HL-60 (cell line): ENCODE results near the gene SYT7.

Experiments
- DNase-seq, 2 experiments: peaks; one replicate each; pipeline ENCODE4 v3.0.0-alpha.2; 2010 to 2020; ENCODE audit warnings: low read depth in 1 of 2, low spot score in 1 of 2
- H3K27ac ChIP-seq: fragments of 250-450 bp; sonication (Bioruptor Pico); replicated peaks from 2 replicates; pipeline ENCODE4 v1.5.1; 2020; ENCODE audit warnings: mild to moderate bottlenecking, moderate library complexity
- H3K27me3 ChIP-seq: fragments of 250-450 bp; sonication (Bioruptor Pico); 2 replicates; pipeline ENCODE4 v1.5.1; 2021; ENCODE audit warnings: mild to moderate bottlenecking, moderate library complexity; ENCODE audit not compliant: insufficient read depth, poor library complexity, severe bottlenecking
- H3K4me3 ChIP-seq: replicated peaks from 2 replicates; pipeline ENCODE4 v1.5.1; 2011; ENCODE audit warnings: mild to moderate bottlenecking, control low read depth, low read length; ENCODE audit not compliant: insufficient read depth
- CTCF ChIP-seq: IDR thresholded peaks from one replicate; pipeline ENCODE4 v1.5.1; 2011; ENCODE audit warnings: low read length, control low read depth, inconsistent platforms; ENCODE audit not compliant: insufficient read depth
- GABPA ChIP-seq: IDR thresholded peaks from 2 replicates; pipeline ENCODE4 v1.6.1; 2012; ENCODE audit warnings: low read depth
- POLR2AphosphoS5 ChIP-seq: IDR thresholded peaks from 2 replicates; pipeline ENCODE4 v1.6.1; 2012; ENCODE audit warnings: low read depth
- REST ChIP-seq: IDR thresholded peaks from 2 replicates; pipeline ENCODE4 v1.6.1; 2012; ENCODE audit warnings: low read depth; ENCODE audit not compliant: insufficient replicate concordance
- SPI1 ChIP-seq: IDR thresholded peaks from 2 replicates; pipeline ENCODE4 v1.6.1; 2012; ENCODE audit warnings: low read depth, mild to moderate bottlenecking, borderline replicate concordance

SYT7 gene

GRCh38 chr11:61494381-61494961, 86.4 kb downstream of the SYT7 start:
- no peak for DNase-seq
- peaks cover 2% of the 10 kb centered on the region for H3K27me3 ChIP-seq
- TF ChIP-seq CTCF (no peak), GABPA (no peak), SPI1 (no peak), REST (no peak), POLR2AphosphoS5 (no peak)

GRCh38 chr11:61491736-61492395, 89.0 kb downstream of the SYT7 start:
- H3K4me3 ChIP-seq = no peak overlapping the region
- H3K27ac ChIP-seq = no peak overlapping the region
- TF ChIP-seq GABPA (no peak), REST (no peak), CTCF (no peak), SPI1 (no peak), POLR2AphosphoS5 (no peak)
- DNase-seq = no peak
- peaks cover 2% of the 10 kb centered on the region for H3K27me3 ChIP-seq

More at GRCh38 chr11:61494381-61494961, 86.4 kb downstream of the SYT7 start:
- Histone ChIP-seq H3K4me3 (no peak overlapping the region), H3K27ac (no peak overlapping the region)

DNA sequence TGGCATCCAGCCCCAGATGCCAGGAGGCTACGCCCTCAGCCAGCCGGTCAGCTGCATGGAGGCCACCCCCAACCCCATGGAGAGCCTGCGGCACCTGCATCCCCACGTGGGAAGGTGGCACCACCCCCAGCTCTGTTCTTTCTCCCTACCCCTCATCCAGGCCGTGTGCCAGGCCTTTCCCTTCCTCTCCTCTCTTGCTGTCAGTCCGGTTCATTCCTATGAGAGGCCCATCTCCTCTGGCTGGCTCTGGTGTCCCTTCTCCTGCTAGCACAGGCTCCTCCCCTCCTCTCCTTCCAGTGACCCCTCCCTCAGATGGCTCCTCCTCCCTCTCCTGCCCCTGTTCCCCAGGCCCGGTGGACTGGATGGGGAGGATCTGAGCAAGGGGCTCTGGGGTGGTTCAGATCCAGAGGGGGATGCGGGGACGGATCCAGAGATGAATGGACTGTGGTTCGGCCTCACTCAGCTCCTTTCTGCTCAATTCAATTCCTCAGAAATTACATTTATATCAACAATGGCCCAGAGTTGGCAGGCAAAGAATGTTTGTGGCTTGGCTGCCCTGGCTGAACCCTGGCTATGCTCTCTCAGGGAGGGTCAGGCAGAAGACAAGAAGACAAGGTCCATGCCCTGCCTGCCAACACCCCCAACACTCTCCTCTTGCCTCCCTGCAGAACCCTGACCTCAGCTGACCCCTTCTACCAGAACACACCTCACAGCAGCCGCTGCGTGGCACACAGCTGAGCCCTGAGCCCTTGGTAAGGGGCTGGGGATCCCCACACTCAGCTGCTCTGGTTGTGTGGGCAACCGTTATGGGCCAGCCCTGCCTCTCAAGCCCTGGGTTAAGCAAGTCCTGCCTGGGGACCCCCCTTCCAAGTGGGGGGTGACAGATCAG, 90.8 kb downstream of the SYT7 start:
- H3K27me3 ChIP-seq = peaks cover 2% of the 10 kb centered on the region
- no peak overlapping the region for H3K27ac ChIP-seq
- no peak overlapping the region for H3K4me3 ChIP-seq
- TF ChIP-seq GABPA (no peak), SPI1 (no peak), REST (no peak), POLR2AphosphoS5 (no peak), CTCF (no peak)
- DNase-seq = no peak
